Fibroblast of skin of left quadriceps (primary cell): ENCODE results near the gene RWDD4.
A peak's percentile ranks its signal among the peaks of the same experiment; 100 is the strongest.

ENCODE experiments used
- DNase-seq, 2 experiments: peaks; one replicate each; pipeline ENCODE4 v3.0.0-alpha.2; 2013; ENCODE audit warnings: low read depth in 2 of 2

Gene RWDD4

DNA sequence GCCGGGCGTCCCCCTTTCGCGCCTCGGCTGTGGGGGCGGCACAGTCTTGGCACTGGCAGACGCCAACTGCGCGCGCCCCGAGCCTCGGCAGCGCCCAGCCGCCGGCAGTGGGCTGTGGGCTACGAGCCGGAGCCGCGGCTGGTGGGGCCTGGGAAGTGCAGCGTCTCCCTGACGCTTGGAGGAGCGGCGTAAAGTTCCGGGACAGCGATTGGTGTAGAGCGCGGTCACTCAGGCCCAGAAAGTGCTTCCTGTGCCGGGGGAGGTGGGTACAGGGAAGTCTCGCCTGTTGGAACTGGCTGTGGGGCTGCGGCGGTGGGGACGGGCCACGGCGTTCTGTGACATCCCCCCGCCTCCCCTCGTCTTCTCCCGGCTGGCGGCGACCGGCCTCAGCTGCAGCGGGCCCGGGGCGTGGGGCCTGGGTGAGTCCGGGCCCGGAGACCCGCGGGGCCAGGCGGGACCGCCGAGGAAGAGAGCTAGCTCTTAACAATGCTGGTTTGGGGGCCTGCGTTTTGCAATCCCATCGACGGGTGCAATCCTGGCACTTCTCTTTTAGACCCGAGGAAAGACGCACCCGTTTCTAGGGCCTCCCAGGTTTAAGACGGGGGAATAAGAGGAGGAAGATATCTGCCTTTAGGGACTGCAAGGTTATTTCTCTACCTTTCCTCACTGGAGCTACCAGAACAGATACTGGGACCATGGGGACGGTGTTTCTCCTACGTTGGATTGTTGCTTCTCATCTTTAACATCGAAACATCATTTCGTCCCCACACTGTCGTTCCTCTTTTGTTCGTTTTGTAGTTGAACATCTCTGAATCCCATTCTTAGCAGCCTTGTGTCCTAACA is at the start of gene RWDD4, which contains the start of gene TRAPPC11:
Gene RWDD4 (minus strand): TSS at position 157 of the 843 bp plus-strand sequence. CDS start 233 bp downstream, outside the sequence.
Gene TRAPPC11 (plus strand): TSS at position 265 of the 843 bp plus-strand sequence. CDS start 4,575 bp downstream, outside the sequence.
- DNase-seq: peak; percentile 98 to 99

- no peak for DNase-seq
Measured at GRCh38 chr4:183702492-183702891, 43.5 kb upstream of the RWDD4 start.

DNA sequence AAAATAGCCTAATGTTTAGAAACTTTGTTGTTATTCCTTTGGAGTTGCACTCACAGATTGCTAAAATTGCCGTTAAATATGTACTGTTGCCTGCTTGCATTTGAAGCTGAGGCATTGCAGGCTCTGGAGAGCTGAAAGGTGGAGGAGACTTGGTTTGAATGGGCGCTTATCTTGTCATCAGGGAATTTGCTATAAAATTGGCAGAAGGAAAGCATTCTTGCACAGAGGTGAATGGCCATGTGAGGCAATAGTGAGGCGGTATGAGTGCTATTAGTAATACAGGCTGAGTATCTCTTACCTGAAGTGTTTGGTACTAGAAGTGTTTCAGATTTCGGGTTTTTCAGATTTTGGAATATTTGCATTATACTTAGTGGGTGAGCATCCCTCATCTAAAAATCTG is 41.4 kb upstream of the RWDD4 start:
- DNase-seq: no peak

DNA sequence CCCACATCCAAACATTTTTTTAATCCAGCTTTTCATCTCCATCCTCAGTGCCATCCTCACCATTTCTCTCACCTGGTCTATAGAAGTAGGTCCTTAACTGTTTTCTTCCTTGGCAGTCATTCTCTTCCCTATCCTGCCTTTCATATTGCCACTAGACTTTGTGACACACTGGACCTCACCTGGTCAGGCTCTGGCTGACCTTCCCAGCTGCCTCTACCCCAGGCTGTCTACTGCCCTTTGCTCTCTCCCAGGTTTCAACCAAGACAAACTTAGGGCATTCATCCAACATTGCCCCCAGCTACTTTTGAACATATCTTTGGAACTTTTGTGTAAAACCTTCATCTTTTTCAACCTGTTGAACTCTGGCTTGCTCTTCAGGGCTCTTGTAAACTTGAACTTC is 39.9 kb upstream of the RWDD4 start:
- no peak for DNase-seq

GRCh38 chr4:183691897-183692296 is 32.9 kb upstream of the RWDD4 start:
- DNase-seq: no peak

GRCh38 chr4:183691006-183691405 is 32.0 kb upstream of the RWDD4 start:
- DNase-seq: no peak

GRCh38 chr4:183688216-183688615 is 29.2 kb upstream of the RWDD4 start:
- no peak for DNase-seq

DNA sequence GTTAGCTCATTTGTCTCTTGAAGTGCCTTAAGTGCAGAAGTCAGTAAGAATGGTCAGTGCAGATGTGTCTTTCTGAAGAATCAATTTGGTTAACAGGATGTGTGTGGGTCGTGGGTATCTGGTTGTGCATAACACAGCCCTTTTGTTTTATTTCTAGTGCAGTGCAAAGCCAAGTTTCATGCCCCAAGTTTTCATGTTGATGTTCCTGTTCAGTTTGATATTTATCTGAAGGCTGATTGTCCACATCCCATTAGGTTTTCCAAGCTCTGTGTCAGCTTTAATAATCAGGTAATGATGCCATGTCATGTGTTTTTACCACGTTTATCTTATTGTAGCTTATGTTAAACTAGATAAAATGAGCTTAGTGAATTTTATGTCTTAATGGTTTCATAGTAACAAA is 27.5 kb upstream of the RWDD4 start:
- DNase-seq: no peak

- no peak for DNase-seq
Measured at GRCh38 chr4:183681119-183681518, 22.1 kb upstream of the RWDD4 start.

GRCh38 chr4:183675625-183676024 is 16.6 kb upstream of the RWDD4 start:
- DNase-seq: peak; percentile 37 to 40

- no peak for DNase-seq
Measured at GRCh38 chr4:183674153-183674552, 15.2 kb upstream of the RWDD4 start.

GRCh38 chr4:183670960-183671555 is 12.1 kb upstream of the RWDD4 start:
- DNase-seq: no peak

GRCh38 chr4:183670251-183670650 is 11.3 kb upstream of the RWDD4 start:
- no peak for DNase-seq

GRCh38 chr4:183666088-183666487 is 7.1 kb upstream of the RWDD4 start:
- DNase-seq: no peak

GRCh38 chr4:183659872-183660242 is 872 bp upstream of the RWDD4 start:
- DNase-seq: no peak

GRCh38 chr4:183658362-183659028 is 490 bp downstream of the RWDD4 start:
- DNase-seq: no peak

- no peak for DNase-seq
Measured at GRCh38 chr4:183657564-183657963, 1.4 kb downstream of the RWDD4 start.

GRCh38 chr4:183645326-183645725 is 13.7 kb downstream of the RWDD4 start:
- no peak for DNase-seq

DNA sequence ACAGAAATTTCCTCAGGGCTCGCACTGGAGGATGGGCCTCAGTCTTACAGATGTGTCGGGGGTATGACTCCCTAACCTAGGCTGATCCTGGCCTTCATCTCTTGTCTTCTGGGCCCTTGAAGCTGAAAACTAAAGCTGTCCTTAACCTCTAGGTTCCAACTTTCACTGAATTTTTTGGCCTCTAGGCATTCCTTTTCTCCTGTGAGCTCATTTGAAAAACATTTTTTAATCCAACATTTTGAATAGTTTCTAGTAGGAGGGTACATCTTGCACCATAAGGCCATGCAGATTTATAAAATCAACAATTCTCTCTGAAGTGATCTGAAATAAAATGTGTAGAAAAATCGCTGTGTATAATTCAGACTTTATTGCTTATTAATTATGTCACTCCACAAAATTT is 19.7 kb downstream of the RWDD4 start:
- no peak for DNase-seq

- no peak for DNase-seq
Measured at GRCh38 chr4:183638436-183638835, 20.5 kb downstream of the RWDD4 start.

GRCh38 chr4:183637461-183637860 is 21.5 kb downstream of the RWDD4 start:
- no peak for DNase-seq

- no peak for DNase-seq
Measured at GRCh38 chr4:183636923-183637322, 22.1 kb downstream of the RWDD4 start.

GRCh38 chr4:183636503-183636902 is 22.5 kb downstream of the RWDD4 start:
- no peak for DNase-seq
